H1 (cell line): ENCODE measurements around the gene OSTC. TPM values are rescaled to one million over a fixed set of nuclear protein-coding genes. Genes with fewer than 3 reads are reported as not detected.

Experiments used
- CTCF ChIA-PET: fragments of 300-600 bp; sonication (Branson Sonifier 250); formaldehyde crosslinking; loops from one replicate; lab custom pipeline; 2021; ENCODE audit not compliant: partially characterized antibody; lab: Charles Lee
- POLR2A ChIA-PET: fragments of 300-600 bp; sonication (Branson Sonifier 250); formaldehyde crosslinking; loops from one replicate; lab custom pipeline; 2021; ENCODE audit warnings: inconsistent platforms; ENCODE audit not compliant: partially characterized antibody; lab: Charles Lee
- DNase-seq, 2 experiments: peaks; one replicate each; pipeline versions ENCODE4 v3.0.0 to v3.0.0-alpha.2; 2010 to 2022; ENCODE audit warnings: low spot score in 2 of 2, low read depth in 1 of 2, mixed read lengths in 1 of 2
- FAIRE-seq: peaks from 2 replicates; lab custom pipeline; 2011; peaks lifted over from hg19 to GRCh38; lab: Jason Lieb, UNC
- H2AFZ ChIP-seq: 2 replicates; pipeline ENCODE4 v1.8.1; 2012; ENCODE audit warnings: low read length, inconsistent platforms
- H2AK5ac ChIP-seq: 2 replicates; pipeline ENCODE4 v1.6.1; 2013; ENCODE audit warnings: low read depth, low read length
- H2BK120ac ChIP-seq: replicated peaks from 2 replicates; pipeline ENCODE3; 2013; ENCODE audit warnings: low read depth, low read length, inconsistent platforms
- H2BK12ac ChIP-seq: 2 replicates; pipeline ENCODE4 v1.6.1; 2013; ENCODE audit warnings: low read depth, low read length
- H2BK15ac ChIP-seq: 2 replicates; pipeline ENCODE4 v1.6.1; 2013; ENCODE audit warnings: low read length
- H2BK20ac ChIP-seq: 2 replicates; pipeline ENCODE4 v1.6.1; 2013; ENCODE audit warnings: low read length
- H2BK5ac ChIP-seq: 2 replicates; pipeline ENCODE4 v1.6.1; 2013; ENCODE audit warnings: low read depth, low read length
- H3K14ac ChIP-seq: 2 replicates; pipeline ENCODE4 v1.6.1; 2013; ENCODE audit warnings: inconsistent platforms; ENCODE audit not compliant: insufficient read length
- H3K18ac ChIP-seq: 2 replicates; pipeline ENCODE4 v1.6.1; 2013; ENCODE audit warnings: low read length; ENCODE audit errors: extremely low read depth
- H3K23ac ChIP-seq: 2 replicates; pipeline ENCODE4 v1.6.1; 2013; ENCODE audit warnings: inconsistent platforms; ENCODE audit not compliant: insufficient read length
- H3K23me2 ChIP-seq: 2 replicates; pipeline ENCODE4 v1.6.1; 2013; ENCODE audit warnings: low read depth, low read length
- H3K27ac ChIP-seq: 2 replicates; pipeline ENCODE4 v1.6.1; 2011; ENCODE audit warnings: low read depth, low read length, inconsistent platforms
- H3K27me3 ChIP-seq, 4 experiments: replicated peaks in 1 of 4; 1 replicate in 1 of 4; 2 replicates in 3 of 4; pipeline versions ENCODE4 v1.6.1 to v1.8.1; 2011 to 2013; ENCODE audit warnings: low read length in 3 of 4, mild to moderate bottlenecking in 3 of 4, inconsistent platforms in 2 of 4, mixed read lengths in 2 of 4, moderate library complexity in 1 of 4; ENCODE audit not compliant: control insufficient read depth in 3 of 4, insufficient read depth in 3 of 4; ENCODE audit errors: extremely low read depth in 1 of 4
- H3K36me3 ChIP-seq, 4 experiments: 2 replicates each; pipeline versions ENCODE4 v1.6.1 to v1.8.1; 2011 to 2013; ENCODE audit warnings: mild to moderate bottlenecking in 4 of 4, low read length in 3 of 4, moderate library complexity in 2 of 4, control low read depth in 1 of 4, inconsistent platforms in 1 of 4; ENCODE audit not compliant: insufficient read depth in 4 of 4, control insufficient read depth in 2 of 4
- H3K4ac ChIP-seq: replicated peaks from 2 replicates; pipeline ENCODE3; 2013; ENCODE audit warnings: low read length, low read depth, mixed read lengths, inconsistent platforms; ENCODE audit not compliant: insufficient read length
- H3K4me1 ChIP-seq, 4 experiments: replicated peaks in 1 of 4; 1 replicate in 1 of 4; 2 replicates in 3 of 4; pipeline versions ENCODE4 v1.6.1 to v1.8.1; 2011 to 2013; ENCODE audit warnings: low read length in 3 of 4, inconsistent platforms in 2 of 4, mixed read lengths in 1 of 4; ENCODE audit not compliant: insufficient read depth in 4 of 4, control insufficient read depth in 3 of 4
- H3K4me2 ChIP-seq, 2 experiments: 2 replicates each; pipeline versions ENCODE4 v1.6.1 to v1.8.1; 2011 to 2013; ENCODE audit warnings: low read depth in 2 of 2, low read length in 2 of 2, control low read depth in 1 of 2, inconsistent platforms in 1 of 2, mild to moderate bottlenecking in 1 of 2; ENCODE audit not compliant: insufficient read depth in 1 of 2
- H3K4me3 ChIP-seq, 4 experiments: fragments of 200-600, 300-600 bp in 1 of 4; sonication (generic), shearing (Covaris generic), sonication (Bioruptor Twin) in 1 of 4; 2 replicates each; pipeline versions ENCODE4 v1.5.1 to v1.8.1; 2011 to 2016; ENCODE audit warnings: low read length in 4 of 4, low read depth in 3 of 4, control low read depth in 2 of 4, inconsistent platforms in 2 of 4, mild to moderate bottlenecking in 2 of 4, mixed read lengths in 1 of 4, moderate library complexity in 1 of 4; ENCODE audit not compliant: insufficient read depth in 2 of 4; ENCODE audit errors: extremely low read depth in 1 of 4
- H3K56ac ChIP-seq: replicated peaks from 2 replicates; pipeline ENCODE3; 2013; ENCODE audit warnings: low read depth, mild to moderate bottlenecking, mixed read lengths, low read length, inconsistent platforms; ENCODE audit not compliant: insufficient read length
- H3K79me1 ChIP-seq: 2 replicates; pipeline ENCODE4 v1.6.1; 2013; ENCODE audit warnings: low read depth, low read length, control low read depth
- H3K79me2 ChIP-seq, 2 experiments: 2 replicates each; pipeline versions ENCODE4 v1.6.1 to v1.8.1; 2012 to 2013; ENCODE audit warnings: low read length in 2 of 2, mild to moderate bottlenecking in 2 of 2, inconsistent platforms in 1 of 2; ENCODE audit not compliant: insufficient read depth in 2 of 2, control insufficient read depth in 1 of 2
- H3K9ac ChIP-seq, 4 experiments: replicated peaks in 1 of 4; 1 replicate in 1 of 4; 2 replicates in 3 of 4; pipeline versions ENCODE4 v1.6.1 to v1.8.1; 2011 to 2013; ENCODE audit warnings: low read depth in 3 of 4, low read length in 3 of 4, control low read depth in 2 of 4, mild to moderate bottlenecking in 2 of 4, moderate library complexity in 2 of 4, inconsistent platforms in 1 of 4; ENCODE audit errors: extremely low read depth in 1 of 4
- H3K9me3 ChIP-seq, 2 experiments: 2 replicates each; pipeline versions ENCODE4 v1.6.1 to v1.8.1; 2012 to 2013; ENCODE audit warnings: mild to moderate bottlenecking in 2 of 2, moderate library complexity in 2 of 2, control low read depth in 1 of 2, inconsistent platforms in 1 of 2, low read depth in 1 of 2, low read length in 1 of 2, mixed read lengths in 1 of 2; ENCODE audit not compliant: insufficient read depth in 2 of 2
- H4K20me1 ChIP-seq, 2 experiments: replicated peaks in 1 of 2; 2 replicates each; pipeline versions ENCODE3 to v1.8.1; 2011 to 2013; ENCODE audit warnings: inconsistent platforms in 2 of 2, low read length in 2 of 2, mild to moderate bottlenecking in 1 of 2; ENCODE audit not compliant: insufficient read depth in 2 of 2, control insufficient read depth in 1 of 2
- H4K5ac ChIP-seq: 2 replicates; pipeline ENCODE4 v1.6.1; 2013; ENCODE audit warnings: low read length, low read depth, mixed read lengths, inconsistent platforms; ENCODE audit not compliant: insufficient read length
- H4K8ac ChIP-seq: 2 replicates; pipeline ENCODE4 v1.8.0; 2013; ENCODE audit warnings: mild to moderate bottlenecking, moderate library complexity, low read length, inconsistent platforms; ENCODE audit not compliant: insufficient read depth; ENCODE audit errors: extremely low read depth
- H4K91ac ChIP-seq: replicated peaks from 2 replicates; pipeline ENCODE3; 2013; ENCODE audit warnings: low read length, mixed read lengths, inconsistent platforms; ENCODE audit not compliant: insufficient read length
- CBX5 ChIP-seq: fragments of 300-800, 300-1000 bp; sonication (generic); IDR thresholded peaks from 2 replicates; pipeline ENCODE4 v1.7.1; 2016; ENCODE audit warnings: antibody characterized with exemption, low read length, low read depth
- CEBPB ChIP-seq: IDR thresholded peaks from 2 replicates; pipeline ENCODE4 v1.6.1; 2012; ENCODE audit warnings: low read depth, low read length
- CHD2 ChIP-seq: IDR thresholded peaks from 2 replicates; pipeline ENCODE4 v1.6.1; 2012; ENCODE audit warnings: low read length, improper control_type of control experiment
- EP300 ChIP-seq, 2 experiments: IDR thresholded peaks; 1 replicate in 1 of 2; 2 replicates in 1 of 2; pipeline ENCODE4 v1.6.1; 2011 to 2012; ENCODE audit warnings: low read depth in 2 of 2, low read length in 2 of 2, mild to moderate bottlenecking in 2 of 2, borderline replicate concordance in 1 of 2, inconsistent platforms in 1 of 2, moderate library complexity in 1 of 2
- EZH2 ChIP-seq: fragments of 200-600 bp; sonication (generic); IDR thresholded peaks from 2 replicates; pipeline ENCODE4 v1.7.1; 2012; ENCODE audit warnings: low read depth, mild to moderate bottlenecking, moderate library complexity, low read length, inconsistent platforms; ENCODE audit not compliant: severe bottlenecking
- JUN ChIP-seq: IDR thresholded peaks from 2 replicates; pipeline ENCODE4 v1.6.1; 2011; ENCODE audit warnings: low read depth, mild to moderate bottlenecking, improper control_type of control experiment, low read length
- MAFK ChIP-seq: IDR thresholded peaks from 2 replicates; pipeline ENCODE4 v1.6.1; 2012; ENCODE audit warnings: low read depth, mild to moderate bottlenecking, improper control_type of control experiment, low read length
- NANOG ChIP-seq: IDR thresholded peaks from 2 replicates; pipeline ENCODE4 v1.6.1; 2011; ENCODE audit warnings: low read length, low read depth, mild to moderate bottlenecking, inconsistent platforms; ENCODE audit not compliant: insufficient read depth, poor library complexity, severe bottlenecking
- RAD21 ChIP-seq, 2 experiments: IDR thresholded peaks in 1 of 2; conservative IDR thresholded peaks in 1 of 2; 2 replicates each; pipeline ENCODE4 v1.6.1; 2011; ENCODE audit warnings: low read depth in 2 of 2, low read length in 2 of 2, improper control_type of control experiment in 1 of 2, inconsistent platforms in 1 of 2, mild to moderate bottlenecking in 1 of 2, moderate library complexity in 1 of 2
- RFX5 ChIP-seq: IDR thresholded peaks from 2 replicates; pipeline ENCODE4 v1.6.1; 2011; ENCODE audit warnings: low read depth, low read length, improper control_type of control experiment, borderline replicate concordance
- RNF2 ChIP-seq: fragments of 200-900, 300-1000 bp; sonication (generic); IDR thresholded peaks from 2 replicates; pipeline ENCODE4 v1.7.1; 2016; ENCODE audit warnings: borderline replicate concordance, low read depth, mild to moderate bottlenecking, antibody characterized with exemption, low read length; ENCODE audit not compliant: poor library complexity, severe bottlenecking; ENCODE audit errors: missing control alignments
- SP1 ChIP-seq: IDR thresholded peaks from 2 replicates; pipeline ENCODE4 v1.6.1; 2011; ENCODE audit warnings: low read depth, low read length
- SRF ChIP-seq: IDR thresholded peaks from 2 replicates; pipeline ENCODE4 v1.6.1; 2011; ENCODE audit warnings: mild to moderate bottlenecking, low read depth, low read length, moderate library complexity
- TAF1 ChIP-seq: IDR thresholded peaks from 2 replicates; pipeline ENCODE4 v1.6.1; 2011; ENCODE audit warnings: mild to moderate bottlenecking, low read depth, low read length
- WGBS, 2 experiments: shearing (Covaris generic) in 1 of 2; methylation state at CpG; one replicate each; pipeline versions ENCODE4 v1.1.6 to v1.1.7; 2013 to 2015; ENCODE audit warnings: low lambda C conversion rate in 2 of 2, mixed read lengths in 2 of 2, inconsistent platforms in 1 of 2, low coverage in 1 of 2, missing lambda C conversion rate in 1 of 2; ENCODE audit not compliant: insufficient replicate concordance in 2 of 2, insufficient coverage in 1 of 2, insufficient read length in 1 of 2; ENCODE audit errors: extremely low coverage in 1 of 2, missing lambda C conversion rate in 1 of 2; 5-methylcytosine and 5-hydroxymethylcytosine counted together
- polyA plus RNA-seq, 7 experiments: library from polyadenylated mRNA; depleted of rRNA in 3 of 7; stranded (reverse) in 5 of 7; unstranded in 2 of 7; fragments of >200 nt in 5 of 7; fragments of 200-250 nt in 2 of 7; gene quantifications; 1 replicate in 5 of 7; 2 replicates in 1 of 7; 4 replicates in 1 of 7; pipeline versions ENCODE4 v1.2.1 to v1.2.3, GENCODE V29; 2011 to 2013; ENCODE audit warnings: missing spikeins in 2 of 7, mixed read lengths in 2 of 7
- total RNA-seq: library from RNA; stranded (reverse); fragmentation: NEBNext Ultra II Directional; extraction: Animal tissue kit (Norgen Biotek cat#: 25700); gene quantifications from 2 replicates; pipeline ENCODE4 v1.2.1, GENCODE V29; 2021

OSTC gene
- total and polyA plus RNA-seq, 2 of the 8 experiments (the other 6 are each of a cell fraction or from before 2014, with no cell fraction given): 165 to 176 TPM

- Histone ChIP-seq H3K4ac (no peak overlapping the region), H4K5ac (no peak overlapping the region), H3K27me3 (no peaks in the 10 kb centered on the region), H3K4me3 (no peak overlapping the region), H3K4me1 (no peaks in the 10 kb centered on the region), H4K8ac (no peak overlapping the region), H2BK20ac (no peak overlapping the region), H3K23me2 (no peaks in the 10 kb centered on the region), H3K79me1 (no peaks in the 10 kb centered on the region), H3K4me2 (no peak overlapping the region), H3K18ac (no peak overlapping the region), H3K36me3 (no peaks in the 10 kb centered on the region), H3K27ac (no peak overlapping the region), H2AFZ (no peak overlapping the region), H3K14ac (no peak overlapping the region), H3K56ac (no peak overlapping the region), H2BK12ac (no peak overlapping the region), H2BK5ac (no peak overlapping the region), H2BK120ac (no peak overlapping the region), H3K23ac (no peak overlapping the region), H3K9ac (no peak overlapping the region), H3K79me2 (no peaks in the 10 kb centered on the region), H2BK15ac (no peak overlapping the region), H2AK5ac (no peak overlapping the region), H4K20me1 (no peaks in the 10 kb centered on the region), H3K9me3 (no peaks in the 10 kb centered on the region), H4K91ac (no peak overlapping the region)
- POLR2A ChIA-PET: interaction anchor here (1.9 kb wide), 1 partner anchor 9 kb away, joined by 14 read pairs; the partner anchor contains the start of gene RPL34
- 83% methylated on average over 10 of the region's 10 CpGs; no CpG with 5 or more reads in 1 of the 2 experiments for WGBS, 2 experiments
- CTCF ChIA-PET: no interaction called here
- DNase-seq: no peak
- FAIRE-seq: no peak
- TF ChIP-seq TAF1: no peak
- no peak for TF ChIP-seq SP1
- TF ChIP-seq JUN: no peak
- no peak for TF ChIP-seq RNF2
- no peak for TF ChIP-seq RAD21 (IDR thresholded peaks at IDR 0.05 in 1 of 2, conservative IDR thresholded peaks at IDR 0.05 in 1 of 2; ENCODE audit: low read depth in 2 of 2, low read length in 2 of 2)
- TF ChIP-seq EP300 (IDR thresholded peaks at IDR 0.05; ENCODE audit: borderline replicate concordance in 1 of 2, low read depth in 2 of 2, low read length in 2 of 2): no peak
- no peak for TF ChIP-seq EZH2
- no peak for TF ChIP-seq CBX5
- TF ChIP-seq CHD2: no peak
- TF ChIP-seq NANOG: no peak
- no peak for TF ChIP-seq MAFK
- no peak for TF ChIP-seq SRF
- TF ChIP-seq RFX5: no peak
- TF ChIP-seq CEBPB: no peak
These were observed 39.0 kb upstream of the OSTC start for GRCh38 chr4:108611365-108611764.
